ENCODE measurements around the gene H1-8.
"Not testable (repeated sequence)": the region's sequence is repeated elsewhere in the genome, so short reads cannot be mapped to it uniquely, and the experiment has no call there.

The H1-8 gene

GRCh38 chr3:129543156-129543790 is at the start of gene H1-8:
Gene H1-8, plus strand, starts transcription at chr3:129543175. Its CDS starts 44 bp downstream, at chr3:129543219.
- ATAC-seq, result no peak
- DNase-seq, result no peak

GRCh38 chr3:129493206-129493605 is 49.8 kb upstream of the H1-8 start:
- DNase-seq (no peak), ATAC-seq (no peak)

- DNase-seq, ATAC-seq: not testable (repeated sequence)
Measured at GRCh38 chr3:129494499-129494898, 48.5 kb upstream of the H1-8 start.

- not testable (repeated sequence) for DNase-seq, ATAC-seq
Measured at GRCh38 chr3:129495006-129495639, 47.9 kb upstream of the H1-8 start.

- not testable (repeated sequence) for DNase-seq, ATAC-seq
Measured at GRCh38 chr3:129497876-129498275, 45.1 kb upstream of the H1-8 start.

GRCh38 chr3:129498603-129499488 is 44.1 kb upstream of the H1-8 start:
- not testable (repeated sequence) for ATAC-seq, DNase-seq

- not testable (repeated sequence) for DNase-seq, ATAC-seq
Measured at GRCh38 chr3:129499604-129500333, 43.2 kb upstream of the H1-8 start.

GRCh38 chr3:129500334-129500658 is 42.7 kb upstream of the H1-8 start:
- ATAC-seq, result no peak
- no peak for DNase-seq

- DNase-seq (no peak), ATAC-seq (no peak)
Measured at GRCh38 chr3:129501630-129502029, 41.3 kb upstream of the H1-8 start.

- no peak for ATAC-seq
Measured at GRCh38 chr3:129502641-129503408, 40.1 kb upstream of the H1-8 start.

GRCh38 chr3:129503471-129504291 is 39.3 kb upstream of the H1-8 start:
- DNase-seq (no peak), ATAC-seq (no peak)

More at GRCh38 chr3:129502641-129503408, 40.1 kb upstream of the H1-8 start:
- DNase-seq, result no peak

GRCh38 chr3:129504471-129505100 is 38.4 kb upstream of the H1-8 start:
- DNase-seq (no peak), ATAC-seq (no peak)

GRCh38 chr3:129505341-129505740 is 37.6 kb upstream of the H1-8 start:
- no peak for ATAC-seq
- DNase-seq, result no peak

GRCh38 chr3:129506231-129506742 is 36.7 kb upstream of the H1-8 start:
- ATAC-seq, result no peak

GRCh38 chr3:129507181-129507831 is 35.7 kb upstream of the H1-8 start:
- ATAC-seq, result no peak
- DNase-seq, result no peak

More at GRCh38 chr3:129506231-129506742, 36.7 kb upstream of the H1-8 start:
- DNase-seq, result no peak

GRCh38 chr3:129512595-129512994 is 30.4 kb upstream of the H1-8 start:
- no peak for ATAC-seq

GRCh38 chr3:129513705-129514104 is 29.3 kb upstream of the H1-8 start:
- DNase-seq (no peak), ATAC-seq (no peak)

More at GRCh38 chr3:129512595-129512994, 30.4 kb upstream of the H1-8 start:
- no peak for DNase-seq

- no peak for DNase-seq
- no peak for ATAC-seq
Measured at GRCh38 chr3:129514110-129514509, 28.9 kb upstream of the H1-8 start.

- DNase-seq (no peak), ATAC-seq (no peak)
Measured at GRCh38 chr3:129514563-129514962, 28.4 kb upstream of the H1-8 start.
